Panc1 (cell line): Measurements from ENCODE around the gene SULT1C3.

Experiments
- CTCF ChIP-seq: fragments of 450-650 bp; IDR thresholded peaks from 2 replicates; pipeline ENCODE4 v1.5.1; 2017; ENCODE audit warnings: mild to moderate bottlenecking
- TF ChIP-seq, protein P1 (sequence below), 2 experiments: IDR thresholded peaks; 2 replicates each; pipeline ENCODE4 v1.6.1; 2011 to 2012; ENCODE audit warnings: low read depth in 2 of 2, control low read depth in 1 of 2, low read length in 1 of 2, mild to moderate bottlenecking in 1 of 2, moderate library complexity in 1 of 2; ENCODE audit not compliant: insufficient read depth in 1 of 2

GRCh38 chr2:108266218-108266617 is 26.4 kb downstream of the SULT1C3 start:
- no peak for TF ChIP-seq CTCF
- TF ChIP-seq, protein P1, sequence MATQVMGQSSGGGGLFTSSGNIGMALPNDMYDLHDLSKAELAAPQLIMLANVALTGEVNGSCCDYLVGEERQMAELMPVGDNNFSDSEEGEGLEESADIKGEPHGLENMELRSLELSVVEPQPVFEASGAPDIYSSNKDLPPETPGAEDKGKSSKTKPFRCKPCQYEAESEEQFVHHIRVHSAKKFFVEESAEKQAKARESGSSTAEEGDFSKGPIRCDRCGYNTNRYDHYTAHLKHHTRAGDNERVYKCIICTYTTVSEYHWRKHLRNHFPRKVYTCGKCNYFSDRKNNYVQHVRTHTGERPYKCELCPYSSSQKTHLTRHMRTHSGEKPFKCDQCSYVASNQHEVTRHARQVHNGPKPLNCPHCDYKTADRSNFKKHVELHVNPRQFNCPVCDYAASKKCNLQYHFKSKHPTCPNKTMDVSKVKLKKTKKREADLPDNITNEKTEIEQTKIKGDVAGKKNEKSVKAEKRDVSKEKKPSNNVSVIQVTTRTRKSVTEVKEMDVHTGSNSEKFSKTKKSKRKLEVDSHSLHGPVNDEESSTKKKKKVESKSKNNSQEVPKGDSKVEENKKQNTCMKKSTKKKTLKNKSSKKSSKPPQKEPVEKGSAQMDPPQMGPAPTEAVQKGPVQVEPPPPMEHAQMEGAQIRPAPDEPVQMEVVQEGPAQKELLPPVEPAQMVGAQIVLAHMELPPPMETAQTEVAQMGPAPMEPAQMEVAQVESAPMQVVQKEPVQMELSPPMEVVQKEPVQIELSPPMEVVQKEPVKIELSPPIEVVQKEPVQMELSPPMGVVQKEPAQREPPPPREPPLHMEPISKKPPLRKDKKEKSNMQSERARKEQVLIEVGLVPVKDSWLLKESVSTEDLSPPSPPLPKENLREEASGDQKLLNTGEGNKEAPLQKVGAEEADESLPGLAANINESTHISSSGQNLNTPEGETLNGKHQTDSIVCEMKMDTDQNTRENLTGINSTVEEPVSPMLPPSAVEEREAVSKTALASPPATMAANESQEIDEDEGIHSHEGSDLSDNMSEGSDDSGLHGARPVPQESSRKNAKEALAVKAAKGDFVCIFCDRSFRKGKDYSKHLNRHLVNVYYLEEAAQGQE (IDR thresholded peaks at IDR 0.05; ENCODE audit: insufficient read depth in 1 of 2, low read depth in 2 of 2, low read length in 1 of 2): no peak
